ENCODE results near the gene DUSP10. TPM values are rescaled to one million over a fixed set of nuclear protein-coding genes. Genes with fewer than 3 reads are reported as not detected.

DUSP10 gene
- total RNA-seq, 1 donor from 2014 or later = 5.0 TPM

GRCh38 chr1:221699978-221700519 is 41.8 kb downstream of the DUSP10 start:
- no peak overlapping the region for H3K27ac Mint-ChIP-seq (ENCODE audit: unreplicated experiment)

GRCh38 chr1:221699577-221699976 is 42.3 kb downstream of the DUSP10 start:
- Mint-ChIP-seq H3K27me3 (ENCODE audit: unreplicated experiment) (no peaks in the 10 kb centered on the region), H3K4me3 (ENCODE audit: unreplicated experiment) (no peak overlapping the region), H3K27ac (ENCODE audit: unreplicated experiment) (no peak overlapping the region), H3K9me3 (ENCODE audit: unreplicated experiment) (no peaks in the 10 kb centered on the region), H3K36me3 (ENCODE audit: low read depth, unreplicated experiment) (no peaks in the 10 kb centered on the region), H3K4me1 (ENCODE audit: unreplicated experiment) (no peaks in the 10 kb centered on the region)
- TF ChIP-seq, protein P1, sequence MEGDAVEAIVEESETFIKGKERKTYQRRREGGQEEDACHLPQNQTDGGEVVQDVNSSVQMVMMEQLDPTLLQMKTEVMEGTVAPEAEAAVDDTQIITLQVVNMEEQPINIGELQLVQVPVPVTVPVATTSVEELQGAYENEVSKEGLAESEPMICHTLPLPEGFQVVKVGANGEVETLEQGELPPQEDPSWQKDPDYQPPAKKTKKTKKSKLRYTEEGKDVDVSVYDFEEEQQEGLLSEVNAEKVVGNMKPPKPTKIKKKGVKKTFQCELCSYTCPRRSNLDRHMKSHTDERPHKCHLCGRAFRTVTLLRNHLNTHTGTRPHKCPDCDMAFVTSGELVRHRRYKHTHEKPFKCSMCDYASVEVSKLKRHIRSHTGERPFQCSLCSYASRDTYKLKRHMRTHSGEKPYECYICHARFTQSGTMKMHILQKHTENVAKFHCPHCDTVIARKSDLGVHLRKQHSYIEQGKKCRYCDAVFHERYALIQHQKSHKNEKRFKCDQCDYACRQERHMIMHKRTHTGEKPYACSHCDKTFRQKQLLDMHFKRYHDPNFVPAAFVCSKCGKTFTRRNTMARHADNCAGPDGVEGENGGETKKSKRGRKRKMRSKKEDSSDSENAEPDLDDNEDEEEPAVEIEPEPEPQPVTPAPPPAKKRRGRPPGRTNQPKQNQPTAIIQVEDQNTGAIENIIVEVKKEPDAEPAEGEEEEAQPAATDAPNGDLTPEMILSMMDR (IDR thresholded peaks at IDR 0.05; ENCODE audit: unreplicated experiment) = no peak
- no peak for DNase-seq (ENCODE audit: low spot score)

More at GRCh38 chr1:221699978-221700519, 41.8 kb downstream of the DUSP10 start:
- Mint-ChIP-seq H3K36me3 (ENCODE audit: low read depth, unreplicated experiment) (no peaks in the 10 kb centered on the region), H3K9me3 (ENCODE audit: unreplicated experiment) (no peaks in the 10 kb centered on the region), H3K27me3 (ENCODE audit: unreplicated experiment) (no peaks in the 10 kb centered on the region), H3K4me3 (ENCODE audit: unreplicated experiment) (no peak overlapping the region), H3K4me1 (ENCODE audit: unreplicated experiment) (no peaks in the 10 kb centered on the region)
- TF ChIP-seq, protein P1 (IDR thresholded peaks at IDR 0.05; ENCODE audit: unreplicated experiment) = no peak
- no peak for DNase-seq (ENCODE audit: low spot score)

DNA sequence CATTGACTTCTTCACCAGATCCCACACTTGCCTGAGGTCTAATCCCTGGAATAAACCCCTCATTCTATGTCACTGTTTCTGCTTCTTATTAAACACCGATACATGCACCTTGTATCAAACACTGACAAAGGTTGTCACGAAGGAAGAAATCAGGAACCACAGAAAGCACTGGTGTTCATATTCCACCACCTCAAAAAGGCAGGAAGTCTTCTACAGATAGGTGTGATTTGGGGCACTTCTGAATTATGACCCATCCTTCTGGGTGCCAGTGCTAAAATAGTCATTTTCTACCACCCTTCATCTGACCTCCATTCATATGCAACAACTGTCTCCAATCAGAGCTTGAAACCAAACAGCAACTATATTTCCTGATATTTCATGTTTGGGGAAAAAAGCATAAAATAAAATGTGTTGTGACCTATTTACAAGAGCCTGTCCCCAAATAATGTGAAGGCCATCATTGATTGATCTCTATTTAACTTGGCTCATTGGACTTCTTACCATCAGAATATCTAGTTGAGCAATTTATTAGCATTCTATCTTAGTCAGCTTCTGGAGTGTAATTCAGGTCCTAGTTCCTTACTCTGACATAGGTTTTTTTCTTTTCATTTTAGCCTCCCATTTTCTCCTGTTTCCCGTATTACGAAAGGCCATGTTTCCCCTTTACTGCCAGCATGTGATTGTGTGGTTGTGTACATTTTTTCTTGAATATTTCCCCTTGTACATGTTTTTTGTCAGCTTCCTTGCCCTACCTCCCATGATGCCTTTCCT is 43.1 kb downstream of the DUSP10 start:
- DNase-seq (ENCODE audit: low spot score) = no peak
- no peak overlapping the region for H3K27ac Mint-ChIP-seq (ENCODE audit: unreplicated experiment)
- TF ChIP-seq, protein P1 (IDR thresholded peaks at IDR 0.05; ENCODE audit: unreplicated experiment) = no peak
- H3K36me3 Mint-ChIP-seq (ENCODE audit: low read depth, unreplicated experiment) = no peaks in the 10 kb centered on the region
- H3K27me3 Mint-ChIP-seq (ENCODE audit: unreplicated experiment) = no peaks in the 10 kb centered on the region
- no peaks in the 10 kb centered on the region for H3K4me1 Mint-ChIP-seq (ENCODE audit: unreplicated experiment)
- no peak overlapping the region for H3K4me3 Mint-ChIP-seq (ENCODE audit: unreplicated experiment)
- no peaks in the 10 kb centered on the region for H3K9me3 Mint-ChIP-seq (ENCODE audit: unreplicated experiment)

DNA sequence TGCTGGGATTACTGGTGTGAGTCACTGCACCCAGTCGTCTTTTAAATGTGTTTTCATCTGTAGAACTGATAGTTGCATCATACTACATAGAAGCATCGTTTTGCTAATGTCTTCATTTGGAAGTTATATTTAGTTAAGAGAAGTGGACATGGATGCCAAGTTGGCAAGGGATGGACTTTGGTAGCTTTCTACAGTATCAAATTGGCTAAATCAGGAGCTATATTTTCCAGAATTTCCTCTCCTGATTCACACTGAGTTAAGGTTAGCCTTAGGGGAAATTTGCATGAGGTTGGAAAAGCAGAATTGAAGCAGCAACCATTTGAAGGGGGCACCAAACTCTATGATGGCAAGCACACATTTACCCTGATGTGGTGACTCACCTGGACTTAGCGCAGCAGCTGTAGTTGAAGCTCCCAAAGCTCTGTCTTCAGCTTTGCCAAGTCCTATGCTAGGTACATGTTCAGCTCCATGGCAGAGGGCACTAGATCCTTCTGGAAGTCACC is 43.9 kb downstream of the DUSP10 start:
- Mint-ChIP-seq H3K4me3 (ENCODE audit: unreplicated experiment) (no peak overlapping the region), H3K9me3 (ENCODE audit: unreplicated experiment) (no peaks in the 10 kb centered on the region), H3K4me1 (ENCODE audit: unreplicated experiment) (no peaks in the 10 kb centered on the region), H3K27ac (ENCODE audit: unreplicated experiment) (no peak overlapping the region), H3K27me3 (ENCODE audit: unreplicated experiment) (no peaks in the 10 kb centered on the region), H3K36me3 (ENCODE audit: low read depth, unreplicated experiment) (no peaks in the 10 kb centered on the region)
- DNase-seq (ENCODE audit: low spot score) = no peak
- TF ChIP-seq, protein P1 (IDR thresholded peaks at IDR 0.05; ENCODE audit: unreplicated experiment) = no peak

Data from endothelial cell (in vitro differentiated cells).